ENCODE results near the gene IL22RA2.
"Not testable (repeated sequence)": the region's sequence is repeated elsewhere in the genome, so short reads cannot be mapped to it uniquely, and the experiment has no call there.

Gene IL22RA2

GRCh38 chr6:137173501-137173900, at the start of gene IL22RA2:
TSS of gene IL22RA2 (minus strand) at chr6:137173644. CDS start at chr6:137161749, 11,895 bp downstream.
- in situ Hi-C loops (cut with MboI; ENCODE audit: low pct_unique_long_range_greater_than_20kb, low sequenced_read_pairs): no loop called here
- DNase-seq: no peak

GRCh38 chr6:137222381-137222780, 48.9 kb upstream of the IL22RA2 start:
- DNase-seq: peak; percentile 85
- in situ Hi-C loops (cut with MboI; ENCODE audit: low pct_unique_long_range_greater_than_20kb, low sequenced_read_pairs): no loop called here

- DNase-seq: no peak
- in situ Hi-C loops (cut with MboI; ENCODE audit: low pct_unique_long_range_greater_than_20kb, low sequenced_read_pairs): no loop called here
Measured at GRCh38 chr6:137219664-137220252, 46.3 kb upstream of the IL22RA2 start.

GRCh38 chr6:137218917-137219663, 45.6 kb upstream of the IL22RA2 start, which contains the start of gene IFNGR1:
TSS of gene IFNGR1 (minus strand) at chr6:137219385. CDS start at chr6:137219327, 58 bp downstream.
- in situ Hi-C loops (cut with MboI; ENCODE audit: low pct_unique_long_range_greater_than_20kb, low sequenced_read_pairs): no loop called here
- DNase-seq: peak; percentile 96

- in situ Hi-C loops (cut with MboI; ENCODE audit: low pct_unique_long_range_greater_than_20kb, low sequenced_read_pairs): no loop called here
- DNase-seq: peak; percentile 63
Measured at GRCh38 chr6:137218473-137218916, 45.1 kb upstream of the IL22RA2 start.

GRCh38 chr6:137217801-137218472, 44.5 kb upstream of the IL22RA2 start:
- in situ Hi-C loops (cut with MboI; ENCODE audit: low pct_unique_long_range_greater_than_20kb, low sequenced_read_pairs): no loop called here

GRCh38 chr6:137216875-137217553, 43.6 kb upstream of the IL22RA2 start:
- no peak for DNase-seq
- in situ Hi-C loops (cut with MboI; ENCODE audit: low pct_unique_long_range_greater_than_20kb, low sequenced_read_pairs): no loop called here

More at GRCh38 chr6:137217801-137218472, 44.5 kb upstream of the IL22RA2 start:
- peak; percentile 65 for DNase-seq

- no peak for DNase-seq
- in situ Hi-C loops (cut with MboI; ENCODE audit: low pct_unique_long_range_greater_than_20kb, low sequenced_read_pairs): no loop called here
Measured at GRCh38 chr6:137216106-137216505, 42.7 kb upstream of the IL22RA2 start.

GRCh38 chr6:137215630-137216029, 42.2 kb upstream of the IL22RA2 start:
- DNase-seq; in situ Hi-C loops (cut with MboI; ENCODE audit: low pct_unique_long_range_greater_than_20kb, low sequenced_read_pairs): not testable (repeated sequence)

GRCh38 chr6:137214931-137215330, 41.5 kb upstream of the IL22RA2 start:
- in situ Hi-C loops (cut with MboI; ENCODE audit: low pct_unique_long_range_greater_than_20kb, low sequenced_read_pairs): no loop called here
- no peak for DNase-seq

GRCh38 chr6:137213813-137214212, 40.4 kb upstream of the IL22RA2 start:
- in situ Hi-C loops (cut with MboI; ENCODE audit: low pct_unique_long_range_greater_than_20kb, low sequenced_read_pairs): no loop called here
- DNase-seq: no peak

- DNase-seq: no peak
- in situ Hi-C loops (cut with MboI; ENCODE audit: low pct_unique_long_range_greater_than_20kb, low sequenced_read_pairs): no loop called here
Measured at GRCh38 chr6:137213331-137213740, 39.9 kb upstream of the IL22RA2 start.

- DNase-seq: no peak
- in situ Hi-C loops (cut with MboI; ENCODE audit: low pct_unique_long_range_greater_than_20kb, low sequenced_read_pairs): no loop called here
Measured at GRCh38 chr6:137211910-137212309, 38.5 kb upstream of the IL22RA2 start.

GRCh38 chr6:137210903-137211302, 37.5 kb upstream of the IL22RA2 start:
- in situ Hi-C loops (cut with MboI; ENCODE audit: low pct_unique_long_range_greater_than_20kb, low sequenced_read_pairs): no loop called here
- DNase-seq: no peak

- in situ Hi-C loops (cut with MboI; ENCODE audit: low pct_unique_long_range_greater_than_20kb, low sequenced_read_pairs): no loop called here
- no peak for DNase-seq
Measured at GRCh38 chr6:137208279-137208678, 34.8 kb upstream of the IL22RA2 start.

GRCh38 chr6:137207457-137207856, 34.0 kb upstream of the IL22RA2 start:
- not testable (repeated sequence) for DNase-seq

GRCh38 chr6:137206577-137206976, 33.1 kb upstream of the IL22RA2 start:
- in situ Hi-C loops (cut with MboI; ENCODE audit: low pct_unique_long_range_greater_than_20kb, low sequenced_read_pairs): no loop called here
- DNase-seq: no peak

More at GRCh38 chr6:137207457-137207856, 34.0 kb upstream of the IL22RA2 start:
- in situ Hi-C loops (cut with MboI; ENCODE audit: low pct_unique_long_range_greater_than_20kb, low sequenced_read_pairs): not testable (repeated sequence)

- in situ Hi-C loops (cut with MboI; ENCODE audit: low pct_unique_long_range_greater_than_20kb, low sequenced_read_pairs): no loop called here
- DNase-seq: no peak
Measured at GRCh38 chr6:137203256-137203655, 29.8 kb upstream of the IL22RA2 start.

- peak; percentile 38 for DNase-seq
- in situ Hi-C loops (cut with MboI; ENCODE audit: low pct_unique_long_range_greater_than_20kb, low sequenced_read_pairs): no loop called here
Measured at GRCh38 chr6:137202078-137202477, 28.6 kb upstream of the IL22RA2 start.

Data from KBM-7 (cell line).